Esophagus muscularis mucosa (tissue), 4 donors: ENCODE measurements around the gene PHF2. TPM values are rescaled to one million over a fixed set of nuclear protein-coding genes. Genes with fewer than 3 reads are reported as not detected.

Source experiments
- DNase-seq: peaks from one replicate; pipeline ENCODE4 v3.0.0-alpha.2; 2017; ENCODE audit errors: extremely low spot score
- H3K27ac ChIP-seq, 4 donors: fragments of 200-600 bp; sonication (generic); replicated peaks in 1 of 4; 1 replicate in 3 of 4; 2 replicates in 1 of 4; pipeline ENCODE4 v1.5.1; 2016 to 2019; ENCODE audit warnings: mild to moderate bottlenecking in 1 of 4
- H3K27me3 ChIP-seq, 4 donors: fragments of 200-600 bp; sonication (generic); one replicate each; pipeline versions ENCODE4 v1.5.1 to v1.6.0; 2016 to 2019
- H3K36me3 ChIP-seq, 4 donors: fragments of 200-600 bp; sonication (generic); one replicate each; pipeline ENCODE4 v1.5.1; 2016 to 2019
- H3K4me1 ChIP-seq, 4 donors: fragments of 200-600 bp; sonication (generic); one replicate each; pipeline ENCODE4 v1.5.1; 2016 to 2019
- H3K4me3 ChIP-seq, 4 donors: fragments of 200-600 bp; sonication (generic); 1 replicate in 2 of 4; 2 replicates in 2 of 4; pipeline ENCODE4 v1.5.1; 2016 to 2019; ENCODE audit warnings: mild to moderate bottlenecking in 4 of 4, moderate library complexity in 1 of 4
- H3K9me3 ChIP-seq, 4 donors: fragments of 200-600 bp; sonication (generic); 1 replicate in 3 of 4; 2 replicates in 1 of 4; pipeline ENCODE4 v1.5.1; 2016 to 2019
- EP300 ChIP-seq: sonication (generic); formaldehyde crosslinking; IDR thresholded peaks from one replicate; pipeline ENCODE4 v1.6.1; 2017; ENCODE audit warnings: antibody characterized with exemption
- POLR2A ChIP-seq: fragments of 450-650 bp; IDR thresholded peaks from one replicate; pipeline ENCODE4 v1.6.1; 2017; ENCODE audit warnings: antibody characterized with exemption, moderate library complexity, mild to moderate bottlenecking, low read depth
- POLR2AphosphoS5 ChIP-seq, 2 donors: sonication (generic); formaldehyde crosslinking; IDR thresholded peaks; one replicate each; pipeline ENCODE4 v1.6.1; 2017; ENCODE audit warnings: antibody characterized with exemption in 2 of 2
- WGBS: methylation state at CpG from one replicate; pipeline ENCODE4 v1.1.5; 2018; 5-methylcytosine and 5-hydroxymethylcytosine counted together
- intact Hi-C: fragments of 100-400 bp; cut with DNase I; formaldehyde crosslinking; loops from one replicate; pipeline ENCODE4 v1.15.1; 2023
- total RNA-seq, 4 donors: library from RNA; depleted of rRNA; stranded (reverse); fragments of >200 nt; gene quantifications; one replicate each; pipeline versions ENCODE4 v1.1.0 to v1.2.1, GENCODE V29; 2016
- TF ChIP-seq, protein P1 (sequence below), 3 experiments: fragments of 200-600 bp in 2 of 3; fragments of 450-650 bp in 1 of 3; sonication (generic) in 2 of 3; IDR thresholded peaks; one replicate each; pipeline ENCODE4 v1.5.1; 2017 to 2019; ENCODE audit warnings: antibody characterized with exemption in 3 of 3, mild to moderate bottlenecking in 2 of 3, moderate library complexity in 1 of 3

PHF2 gene
- total RNA-seq, 4 donors from 2014 or later = 35.7 to 53.5 (median 43.2) TPM

DNA sequence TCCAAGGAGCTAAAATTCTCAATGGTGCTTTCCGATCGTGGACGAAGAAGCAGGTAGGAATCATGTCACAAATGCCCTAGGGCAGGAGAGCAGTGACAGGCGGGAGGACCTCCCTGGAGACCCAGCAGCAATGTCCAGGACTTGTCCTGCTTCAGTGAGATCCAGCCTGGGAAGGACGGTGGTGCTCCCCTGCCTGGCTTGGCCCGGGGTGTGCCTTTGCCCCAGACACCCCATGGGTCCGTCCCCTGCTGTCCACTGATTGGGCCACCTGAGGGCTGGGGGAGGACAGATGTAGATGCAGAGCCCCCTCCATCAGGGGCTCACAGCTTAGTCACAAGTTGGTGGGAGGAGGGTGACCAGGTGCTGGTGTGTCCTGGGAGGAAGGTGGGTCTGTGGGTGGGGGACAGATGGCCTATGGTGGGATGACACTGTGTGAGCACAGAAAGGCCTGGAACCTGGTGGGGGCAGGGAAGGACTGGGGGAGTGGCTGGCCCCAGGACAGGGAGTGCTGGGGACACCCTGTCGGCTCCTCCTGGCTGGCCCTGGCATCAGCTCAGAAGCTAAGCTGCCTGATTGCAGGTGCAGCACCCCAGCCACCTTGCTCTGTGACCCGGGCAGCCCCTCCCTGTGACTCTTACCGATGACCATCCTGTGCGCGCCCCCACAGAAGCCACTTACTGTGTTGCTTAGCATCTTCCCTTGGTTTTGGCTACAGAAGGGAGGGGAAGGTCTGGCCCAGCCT, 82.0 kb downstream of the PHF2 start:
- 100% methylated on average over 8 of the region's 12 CpGs for WGBS
- DNase-seq = no peak
- TF ChIP-seq EP300 (no peak), POLR2AphosphoS5 (IDR thresholded peaks at IDR 0.05) (no peak), POLR2A (no peak)
- TF ChIP-seq, protein P1, sequence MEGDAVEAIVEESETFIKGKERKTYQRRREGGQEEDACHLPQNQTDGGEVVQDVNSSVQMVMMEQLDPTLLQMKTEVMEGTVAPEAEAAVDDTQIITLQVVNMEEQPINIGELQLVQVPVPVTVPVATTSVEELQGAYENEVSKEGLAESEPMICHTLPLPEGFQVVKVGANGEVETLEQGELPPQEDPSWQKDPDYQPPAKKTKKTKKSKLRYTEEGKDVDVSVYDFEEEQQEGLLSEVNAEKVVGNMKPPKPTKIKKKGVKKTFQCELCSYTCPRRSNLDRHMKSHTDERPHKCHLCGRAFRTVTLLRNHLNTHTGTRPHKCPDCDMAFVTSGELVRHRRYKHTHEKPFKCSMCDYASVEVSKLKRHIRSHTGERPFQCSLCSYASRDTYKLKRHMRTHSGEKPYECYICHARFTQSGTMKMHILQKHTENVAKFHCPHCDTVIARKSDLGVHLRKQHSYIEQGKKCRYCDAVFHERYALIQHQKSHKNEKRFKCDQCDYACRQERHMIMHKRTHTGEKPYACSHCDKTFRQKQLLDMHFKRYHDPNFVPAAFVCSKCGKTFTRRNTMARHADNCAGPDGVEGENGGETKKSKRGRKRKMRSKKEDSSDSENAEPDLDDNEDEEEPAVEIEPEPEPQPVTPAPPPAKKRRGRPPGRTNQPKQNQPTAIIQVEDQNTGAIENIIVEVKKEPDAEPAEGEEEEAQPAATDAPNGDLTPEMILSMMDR (IDR thresholded peaks at IDR 0.05) = no peak
- Histone ChIP-seq H3K4me1 (no peaks in the 10 kb centered on the region), H3K27ac (no peak overlapping the region), H3K4me3 (no peak overlapping the region), H3K9me3 (no peaks in the 10 kb centered on the region), H3K36me3 (peaks cover 41 to 93% (median 86%) of the 10 kb centered on the region in 4 donors), H3K27me3 (no peaks in the 10 kb centered on the region)
- intact Hi-C loops = no loop called here

DNA sequence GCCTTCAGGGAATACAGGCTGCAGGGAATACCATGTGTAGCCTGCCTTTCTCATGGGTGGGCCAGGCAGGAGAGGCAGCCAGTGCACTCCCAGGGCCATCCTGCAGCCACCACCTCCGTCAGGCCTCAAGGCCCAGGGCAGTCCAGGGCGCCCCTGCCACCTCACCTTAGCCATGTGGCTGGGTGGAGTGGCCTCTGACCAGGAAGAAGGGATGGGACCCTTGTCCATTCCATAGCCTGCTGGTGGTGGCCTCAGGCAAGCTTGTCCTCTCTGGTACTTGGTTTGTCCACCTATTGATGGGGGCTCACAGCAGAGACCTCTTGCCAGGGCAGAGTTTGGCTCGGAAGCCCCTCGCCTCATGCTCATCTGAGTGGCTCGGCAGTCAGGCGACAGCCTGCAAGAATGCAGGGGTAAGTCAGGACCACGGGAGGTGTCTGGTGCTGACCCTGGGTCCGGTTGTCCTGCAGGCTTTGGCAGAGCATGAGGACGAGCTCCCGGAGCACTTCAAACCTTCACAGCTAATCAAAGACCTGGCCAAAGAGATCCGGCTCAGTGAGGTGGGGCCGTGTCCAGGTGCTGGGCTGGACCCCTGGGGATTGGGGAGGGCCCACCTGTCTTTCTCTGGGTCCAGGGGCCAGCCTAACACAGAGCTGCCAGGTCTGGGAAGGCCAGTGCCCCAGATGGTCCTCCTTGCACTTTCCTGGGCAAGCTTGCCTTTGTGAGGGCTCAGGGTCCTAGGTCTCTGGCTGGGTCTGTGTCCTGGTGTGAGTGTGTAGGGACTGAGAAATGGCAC, 82.9 kb downstream of the PHF2 start:
- Histone ChIP-seq H3K4me3 (no peak overlapping the region), H3K27ac (no peak overlapping the region), H3K9me3 (no peaks in the 10 kb centered on the region), H3K27me3 (no peaks in the 10 kb centered on the region), H3K36me3 (peaks cover 47 to 93% (median 86%) of the 10 kb centered on the region in 4 donors), H3K4me1 (no peaks in the 10 kb centered on the region)
- DNase-seq = no peak
- intact Hi-C loops = no loop called here
- TF ChIP-seq, protein P1 (IDR thresholded peaks at IDR 0.05) = no peak
- TF ChIP-seq POLR2A = no peak
- TF ChIP-seq EP300 = no peak
- TF ChIP-seq POLR2AphosphoS5 (IDR thresholded peaks at IDR 0.05) = no peak
- 100% methylated on average over 3 of the region's 12 CpGs for WGBS

DNA sequence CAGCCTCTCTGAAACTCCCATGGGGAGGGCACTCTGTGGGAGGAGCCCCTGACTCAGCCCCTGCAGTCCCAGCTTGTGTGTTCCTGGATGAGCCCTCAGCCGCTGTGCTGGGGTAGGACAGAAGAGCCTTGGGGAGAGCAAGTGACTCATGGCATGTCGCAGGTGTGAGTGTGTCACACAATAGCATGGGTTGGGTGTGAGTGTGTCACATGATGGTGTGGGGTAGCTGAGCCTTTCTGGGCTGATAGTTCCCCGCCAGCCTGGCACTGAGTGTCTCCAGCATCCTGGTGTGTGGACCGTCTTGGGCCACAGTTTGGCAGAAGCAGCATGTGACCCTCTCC, 83.4 kb downstream of the PHF2 start:
- no peaks in the 10 kb centered on the region for H3K27me3 ChIP-seq
- H3K36me3 ChIP-seq = peaks cover 42 to 93% (median 86%) of the 10 kb centered on the region in 4 donors
- intact Hi-C loops = no loop called here
- TF ChIP-seq, protein P1 (IDR thresholded peaks at IDR 0.05) = no peak
- TF ChIP-seq POLR2AphosphoS5 (IDR thresholded peaks at IDR 0.05) (no peak), EP300 (no peak), POLR2A (no peak)
- DNase-seq = no peak
- no peaks in the 10 kb centered on the region for H3K9me3 ChIP-seq
- WGBS = 100% methylated on average over 4 of the region's 4 CpGs
- H3K4me1 ChIP-seq = no peaks in the 10 kb centered on the region
- no peak overlapping the region for H3K27ac ChIP-seq
- no peak overlapping the region for H3K4me3 ChIP-seq

DNA sequence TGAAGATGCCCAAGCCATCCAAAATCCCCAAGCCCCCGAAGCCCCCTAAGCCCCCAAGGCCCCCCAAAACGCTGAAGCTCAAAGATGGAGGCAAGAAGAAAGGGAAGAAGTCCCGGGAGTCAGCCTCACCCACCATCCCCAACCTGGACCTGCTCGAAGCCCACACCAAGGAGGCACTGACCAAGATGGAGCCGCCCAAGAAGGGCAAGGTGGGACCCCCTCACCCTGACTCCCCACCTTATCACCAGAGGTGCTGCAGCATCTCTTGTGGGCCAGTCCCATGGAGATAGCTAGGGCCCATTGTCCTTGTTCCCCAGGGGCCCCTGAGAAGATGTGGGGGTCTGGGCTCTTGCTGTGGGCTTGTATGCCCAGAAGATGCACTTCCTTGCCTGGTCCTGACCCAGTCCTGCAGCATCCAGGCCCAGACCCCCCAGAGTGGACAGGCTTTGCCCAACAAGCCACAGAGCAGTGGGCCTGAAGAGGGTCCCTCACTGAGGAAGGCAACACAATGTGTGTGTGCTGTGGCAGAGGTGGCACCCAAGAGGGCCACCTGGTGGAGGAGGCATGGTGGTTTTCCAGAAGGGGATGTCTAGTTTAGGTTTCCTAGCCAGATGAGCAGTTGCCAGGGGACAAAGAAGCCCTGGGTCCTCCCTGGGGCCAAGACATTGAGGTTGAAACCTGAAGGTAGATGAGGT, 84.1 kb downstream of the PHF2 start:
- H3K36me3 ChIP-seq = peaks cover 37 to 93% (median 87%) of the 10 kb centered on the region in 4 donors
- intact Hi-C loops = no loop called here

More for the DNA sequence above, 84.1 kb downstream of the PHF2 start:
- H3K4me1 ChIP-seq = no peaks in the 10 kb centered on the region
- no peaks in the 10 kb centered on the region for H3K9me3 ChIP-seq
- WGBS = 94% methylated on average over 5 of the region's 5 CpGs
- H3K27me3 ChIP-seq = no peaks in the 10 kb centered on the region
- no peak for DNase-seq
- H3K27ac ChIP-seq = no peak overlapping the region
- H3K4me3 ChIP-seq = no peak overlapping the region
- TF ChIP-seq, protein P1 (IDR thresholded peaks at IDR 0.05) = no peak
- TF ChIP-seq POLR2AphosphoS5 (IDR thresholded peaks at IDR 0.05) = no peak
- TF ChIP-seq EP300 = no peak
- TF ChIP-seq POLR2A = no peak
